Astrocyte (in vitro differentiated cells and primary cell): ENCODE results near the gene BHLHE23. TPM values are rescaled to one million over a fixed set of nuclear protein-coding genes. Genes with fewer than 3 reads are reported as not detected.

ENCODE experiments used
- DNase-seq: peaks from one replicate; pipeline ENCODE4 v3.0.0-alpha.2; 2010; ENCODE audit warnings: low read depth
- FAIRE-seq: peaks from 2 replicates; lab custom pipeline; 2011; peaks lifted over from hg19 to GRCh38; lab: Jason Lieb, UNC
- H2AFZ ChIP-seq: 2 replicates; pipeline ENCODE4 v1.6.0; 2012; ENCODE audit warnings: low read depth, low read length, inconsistent platforms
- H3K27ac ChIP-seq: 2 replicates; pipeline ENCODE4 v1.5.1; 2011; ENCODE audit warnings: low read depth, low read length, inconsistent platforms
- H3K27me3 ChIP-seq: 2 replicates; pipeline ENCODE4 v1.6.0; 2011; ENCODE audit warnings: low read length, inconsistent platforms; ENCODE audit not compliant: insufficient read depth
- H3K36me3 ChIP-seq: 2 replicates; pipeline ENCODE4 v1.5.1; 2011; ENCODE audit warnings: low read length, inconsistent platforms; ENCODE audit not compliant: insufficient read depth
- H3K4me1 ChIP-seq: 2 replicates; pipeline ENCODE4 v1.5.1; 2011; ENCODE audit warnings: low read length, inconsistent platforms; ENCODE audit not compliant: insufficient read depth
- H3K4me2 ChIP-seq: 2 replicates; pipeline ENCODE4 v1.6.0; 2012; ENCODE audit warnings: low read length, inconsistent platforms
- H3K4me3 ChIP-seq: 2 replicates; pipeline ENCODE4 v1.5.1; 2011; ENCODE audit warnings: low read depth, mild to moderate bottlenecking, low read length, inconsistent platforms; ENCODE audit not compliant: insufficient read depth
- H3K79me2 ChIP-seq: 2 replicates; pipeline ENCODE4 v1.6.0; 2012; ENCODE audit warnings: mild to moderate bottlenecking, low read length, inconsistent platforms; ENCODE audit not compliant: insufficient read depth
- H3K9ac ChIP-seq: 2 replicates; pipeline ENCODE4 v1.6.0; 2012; ENCODE audit warnings: mild to moderate bottlenecking, low read length, inconsistent platforms
- H3K9me3 ChIP-seq: 2 replicates; pipeline ENCODE4 v1.5.1; 2012; ENCODE audit warnings: low read depth, mild to moderate bottlenecking, low read length, inconsistent platforms; ENCODE audit not compliant: insufficient read depth
- H4K20me1 ChIP-seq: 2 replicates; pipeline ENCODE4 v1.6.0; 2012; ENCODE audit warnings: low read length, inconsistent platforms; ENCODE audit not compliant: insufficient read depth
- H3K27ac Mint-ChIP-seq: one replicate; pipeline ENCODE4 v1.8.0; 2021; ENCODE audit warnings: mild to moderate bottlenecking, mixed read lengths; ENCODE audit not compliant: unreplicated experiment
- H3K27me3 Mint-ChIP-seq: one replicate; pipeline ENCODE4 v1.8.0; 2021; ENCODE audit warnings: low read depth, mixed read lengths; ENCODE audit not compliant: unreplicated experiment
- H3K36me3 Mint-ChIP-seq: one replicate; pipeline ENCODE4 v1.8.0; 2021; ENCODE audit warnings: low read depth, mixed read lengths; ENCODE audit not compliant: unreplicated experiment
- H3K4me1 Mint-ChIP-seq: one replicate; pipeline ENCODE4 v1.8.0; 2021; ENCODE audit warnings: low read depth, mixed read lengths; ENCODE audit not compliant: unreplicated experiment
- H3K4me3 Mint-ChIP-seq: one replicate; pipeline ENCODE4 v1.8.0; 2021; ENCODE audit warnings: mild to moderate bottlenecking, moderate library complexity, mixed read lengths; ENCODE audit not compliant: unreplicated experiment
- H3K9me3 Mint-ChIP-seq: one replicate; pipeline ENCODE4 v1.8.0; 2021; ENCODE audit warnings: mild to moderate bottlenecking, mixed read lengths; ENCODE audit not compliant: unreplicated experiment
- EZH2 ChIP-seq: IDR thresholded peaks from 2 replicates; pipeline ENCODE4 v1.6.1; 2012; ENCODE audit warnings: mild to moderate bottlenecking, low read length, inconsistent platforms; ENCODE audit not compliant: insufficient read depth
- total RNA-seq: library from RNA; stranded (reverse); gene quantifications from 2 replicates; pipeline ENCODE4 v1.2.1, GENCODE V29; 2021
- TF ChIP-seq, protein P1 (sequence below): IDR thresholded peaks from 2 replicates; pipeline ENCODE4 v1.5.1; 2011; ENCODE audit warnings: low read depth, mild to moderate bottlenecking, inconsistent platforms, low read length, moderate library complexity; ENCODE audit not compliant: insufficient read depth

Gene BHLHE23
- total RNA-seq, 1 donor from 2014 or later = not detected

DNA sequence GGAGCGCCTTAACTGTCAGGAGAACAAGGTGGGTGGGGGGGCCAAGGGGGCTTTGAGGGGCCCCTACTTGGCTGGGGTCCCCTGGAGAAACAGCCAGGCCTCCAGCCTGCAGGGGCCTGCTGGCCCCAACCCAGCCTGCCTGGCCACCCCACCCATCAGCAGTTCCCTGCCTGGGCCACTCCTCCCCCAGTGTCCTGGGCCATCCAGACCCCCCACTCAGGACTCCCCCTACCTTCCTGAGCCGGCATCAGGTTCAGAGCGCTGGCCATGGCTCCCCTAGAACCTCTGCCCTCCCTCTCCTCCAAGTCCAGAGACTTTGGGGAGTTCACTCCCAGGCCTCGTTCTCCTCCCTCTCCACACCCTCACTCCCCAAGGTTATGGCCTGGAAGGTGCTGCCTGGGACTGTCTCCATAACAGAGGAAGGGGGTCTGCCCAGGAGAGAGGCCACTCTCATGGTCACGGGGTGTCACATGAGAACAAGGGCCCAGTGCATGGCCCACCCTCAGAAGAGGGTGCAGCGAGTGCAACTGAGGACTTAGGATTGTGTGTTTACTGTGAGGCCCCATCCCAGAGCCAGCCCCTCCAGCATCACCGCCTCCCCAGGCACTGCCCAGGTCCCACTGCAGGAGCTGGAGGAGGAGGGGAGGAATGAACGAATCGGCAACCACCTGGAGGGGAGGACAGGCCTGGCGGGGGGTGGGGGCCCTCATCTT is 48.2 kb downstream of the BHLHE23 start:
- H3K79me2 ChIP-seq = no peaks in the 10 kb centered on the region
- no peak for FAIRE-seq
- no peak overlapping the region for H2AFZ ChIP-seq
- H4K20me1 ChIP-seq = no peaks in the 10 kb centered on the region
- no peak overlapping the region for H3K4me2 ChIP-seq
- Mint-ChIP-seq H3K27ac (no peak overlapping the region), H3K4me3 (no peak overlapping the region), H3K36me3 (peaks cover 4% of the 10 kb centered on the region), H3K27me3 (peaks cover 5% of the 10 kb centered on the region), H3K4me1 (peaks cover 5% of the 10 kb centered on the region), H3K9me3 (no peaks in the 10 kb centered on the region)
- no peak overlapping the region for H3K4me3 ChIP-seq
- no peak overlapping the region for H3K9ac ChIP-seq
- no peak for TF ChIP-seq EZH2
- TF ChIP-seq, protein P1, sequence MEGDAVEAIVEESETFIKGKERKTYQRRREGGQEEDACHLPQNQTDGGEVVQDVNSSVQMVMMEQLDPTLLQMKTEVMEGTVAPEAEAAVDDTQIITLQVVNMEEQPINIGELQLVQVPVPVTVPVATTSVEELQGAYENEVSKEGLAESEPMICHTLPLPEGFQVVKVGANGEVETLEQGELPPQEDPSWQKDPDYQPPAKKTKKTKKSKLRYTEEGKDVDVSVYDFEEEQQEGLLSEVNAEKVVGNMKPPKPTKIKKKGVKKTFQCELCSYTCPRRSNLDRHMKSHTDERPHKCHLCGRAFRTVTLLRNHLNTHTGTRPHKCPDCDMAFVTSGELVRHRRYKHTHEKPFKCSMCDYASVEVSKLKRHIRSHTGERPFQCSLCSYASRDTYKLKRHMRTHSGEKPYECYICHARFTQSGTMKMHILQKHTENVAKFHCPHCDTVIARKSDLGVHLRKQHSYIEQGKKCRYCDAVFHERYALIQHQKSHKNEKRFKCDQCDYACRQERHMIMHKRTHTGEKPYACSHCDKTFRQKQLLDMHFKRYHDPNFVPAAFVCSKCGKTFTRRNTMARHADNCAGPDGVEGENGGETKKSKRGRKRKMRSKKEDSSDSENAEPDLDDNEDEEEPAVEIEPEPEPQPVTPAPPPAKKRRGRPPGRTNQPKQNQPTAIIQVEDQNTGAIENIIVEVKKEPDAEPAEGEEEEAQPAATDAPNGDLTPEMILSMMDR = no peak
- DNase-seq = no peak
- H3K9me3 ChIP-seq = no peaks in the 10 kb centered on the region
- no peaks in the 10 kb centered on the region for H3K36me3 ChIP-seq
- H3K27me3 ChIP-seq = no peaks in the 10 kb centered on the region
- H3K4me1 ChIP-seq = peaks cover 3% of the 10 kb centered on the region
- H3K27ac ChIP-seq = no peak overlapping the region

DNA sequence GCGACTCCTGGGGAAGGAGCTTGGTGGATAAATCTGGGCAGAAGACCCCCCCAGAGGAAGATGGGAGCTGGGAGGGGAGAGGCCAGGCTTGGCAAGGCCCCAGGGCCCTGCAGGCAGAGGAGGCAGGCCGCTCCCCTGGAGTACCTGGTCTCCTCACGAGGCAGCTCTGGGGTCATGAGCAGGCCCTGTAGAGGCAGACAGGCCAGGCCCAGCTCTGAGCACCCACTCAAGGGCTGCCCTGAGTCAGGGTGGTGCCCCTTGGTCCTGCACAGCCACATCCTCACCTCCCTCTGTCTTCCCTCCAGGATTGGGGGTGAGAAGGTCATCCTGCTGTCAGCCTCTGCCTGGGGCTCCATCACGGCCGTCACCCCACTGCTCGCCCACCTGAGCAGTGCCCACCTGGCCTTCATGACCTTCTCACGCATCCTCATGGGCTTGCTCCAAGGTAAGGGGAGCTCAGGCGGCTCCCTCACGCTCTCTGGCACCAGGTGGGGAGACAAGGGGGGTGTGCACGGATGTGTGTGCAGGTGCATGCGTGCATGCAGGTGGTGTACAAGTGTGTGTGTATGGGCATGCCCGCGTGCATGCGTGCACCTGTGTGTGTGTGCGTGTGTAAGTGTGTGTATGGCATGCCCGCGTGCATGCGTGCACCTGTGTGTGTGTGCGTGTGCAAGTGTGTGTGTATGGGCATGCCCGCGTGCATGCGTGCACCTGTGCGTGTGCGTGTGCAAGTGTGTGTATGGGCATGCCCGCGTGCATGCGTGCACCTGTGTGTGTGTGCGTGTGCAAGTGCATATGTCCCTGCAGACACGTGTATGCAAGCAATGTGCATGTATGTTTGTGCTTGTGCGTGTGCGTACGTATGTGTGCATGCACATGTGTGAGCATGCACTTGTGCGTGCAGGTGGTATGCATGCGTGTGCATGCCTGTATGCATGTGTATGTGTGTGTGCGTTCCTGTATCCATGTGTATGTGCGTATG is 49.3 kb downstream of the BHLHE23 start:
- no peaks in the 10 kb centered on the region for H3K36me3 ChIP-seq
- peaks cover 7% of the 10 kb centered on the region for H3K4me1 ChIP-seq
- no peaks in the 10 kb centered on the region for H3K27me3 ChIP-seq
- Mint-ChIP-seq H3K4me3 (no peak overlapping the region), H3K9me3 (no peaks in the 10 kb centered on the region), H3K27ac (no peak overlapping the region), H3K36me3 (peaks cover 4% of the 10 kb centered on the region), H3K27me3 (peaks cover 5% of the 10 kb centered on the region), H3K4me1 (peaks cover 5% of the 10 kb centered on the region)
- H3K79me2 ChIP-seq = no peaks in the 10 kb centered on the region
- no peak for FAIRE-seq
- no peak overlapping the region for H3K4me2 ChIP-seq
- H3K9me3 ChIP-seq = no peaks in the 10 kb centered on the region
- no peaks in the 10 kb centered on the region for H4K20me1 ChIP-seq
- H3K4me3 ChIP-seq = no peak overlapping the region
- no peak overlapping the region for H3K9ac ChIP-seq
- no peak overlapping the region for H3K27ac ChIP-seq
- no peak overlapping the region for H2AFZ ChIP-seq
- no peak for DNase-seq
- no peak for TF ChIP-seq EZH2
- TF ChIP-seq, protein P1 = no peak
